Astrocyte of the cerebellum (primary cell): ENCODE measurements around the gene SERPINA3.
"Not testable (repeated sequence)": the region's sequence is repeated elsewhere in the genome, so short reads cannot be mapped to it uniquely, and the experiment has no call there.

Source experiments
- DNase-seq: peaks from one replicate; pipeline ENCODE4 v3.0.0-alpha.2; 2011; ENCODE audit warnings: low read depth
- H3K4me3 ChIP-seq: 2 replicates; pipeline ENCODE4 v1.5.1; 2011; ENCODE audit warnings: mild to moderate bottlenecking, low read depth, low read length, moderate library complexity
- CTCF ChIP-seq: IDR thresholded peaks from 2 replicates; pipeline ENCODE4 v1.5.1; 2012; ENCODE audit warnings: low read length, low read depth, moderate library complexity, mild to moderate bottlenecking; ENCODE audit errors: missing control alignments
- in situ Hi-C: cut with HindIII; loops from 2 replicates; pipeline ENCODE4 v1.10.0; 2017; ENCODE audit warnings: low sequenced_read_pairs

The SERPINA3 gene

GRCh38 chr14:94598816-94599655 is 13.2 kb upstream of the SERPINA3 start:
- DNase-seq = peak; percentile 98
- no peak overlapping the region for H3K4me3 ChIP-seq
- in situ Hi-C loops = no loop called here
- peak; percentile 46 for TF ChIP-seq CTCF

GRCh38 chr14:94599656-94600004 is 12.6 kb upstream of the SERPINA3 start:
- H3K4me3 ChIP-seq = no peak overlapping the region
- in situ Hi-C loops = no loop called here
- no peak for TF ChIP-seq CTCF
- no peak for DNase-seq

GRCh38 chr14:94600148-94600545 is 12.0 kb upstream of the SERPINA3 start:
- in situ Hi-C loops = no loop called here
- no peak for DNase-seq
- TF ChIP-seq CTCF = no peak
- no peak overlapping the region for H3K4me3 ChIP-seq

- no peak overlapping the region for H3K4me3 ChIP-seq
- peak; percentile 92 for DNase-seq
- TF ChIP-seq CTCF = no peak
Measured at GRCh38 chr14:94601884-94602391, 10.3 kb upstream of the SERPINA3 start.

GRCh38 chr14:94602722-94603121 is 9.5 kb upstream of the SERPINA3 start:
- H3K4me3 ChIP-seq = no peak overlapping the region
- in situ Hi-C loops = no loop called here
- no peak for TF ChIP-seq CTCF
- no peak for DNase-seq

More at GRCh38 chr14:94601884-94602391, 10.3 kb upstream of the SERPINA3 start:
- in situ Hi-C loops = no loop called here

- in situ Hi-C loops = no loop called here
Measured at GRCh38 chr14:94605361-94605760, 6.8 kb upstream of the SERPINA3 start.

GRCh38 chr14:94608966-94609365 is 3.2 kb upstream of the SERPINA3 start:
- H3K4me3 ChIP-seq, in situ Hi-C loops, DNase-seq: not testable (repeated sequence)

More at GRCh38 chr14:94605361-94605760, 6.8 kb upstream of the SERPINA3 start:
- DNase-seq = no peak
- TF ChIP-seq CTCF = no peak
- H3K4me3 ChIP-seq = no peak overlapping the region
